ENCODE data around the gene CRISP2. TPM values are rescaled to one million over a fixed set of nuclear protein-coding genes. Genes with fewer than 3 reads are reported as not detected.

The CRISP2 gene
- total RNA-seq, 1 donor from 2014 or later = not detected

DNA sequence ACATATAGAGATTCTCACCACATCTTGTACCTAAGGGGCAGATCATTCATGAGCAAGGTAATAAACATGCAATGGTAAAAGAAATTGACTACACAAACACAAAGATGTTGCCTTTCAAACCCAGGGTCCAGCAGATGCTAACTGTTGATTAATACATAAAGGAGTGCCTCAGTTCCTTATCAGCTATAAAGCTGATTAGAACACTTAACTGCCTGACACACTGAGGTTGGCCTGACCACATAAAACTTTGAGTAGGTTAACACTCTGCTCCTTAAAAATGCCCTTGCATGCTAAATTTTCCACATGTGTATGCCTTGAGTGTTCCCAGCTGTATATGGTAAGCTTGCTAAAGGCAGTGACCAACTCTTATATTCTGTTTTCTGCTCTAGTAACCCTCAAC, 14.9 kb downstream of the CRISP2 start:
- no peaks in the 10 kb centered on the region for H3K4me1 Mint-ChIP-seq (ENCODE audit: low read depth)
- no peak overlapping the region for H3K4me3 Mint-ChIP-seq (ENCODE audit: unreplicated experiment)
- no peaks in the 10 kb centered on the region for H3K36me3 Mint-ChIP-seq (ENCODE audit: low read depth)
- no peak overlapping the region for H3K27ac Mint-ChIP-seq (ENCODE audit: unreplicated experiment)
- H3K9me3 Mint-ChIP-seq (ENCODE audit: low read depth) = peaks cover 17% of the 10 kb centered on the region
- H3K27me3 Mint-ChIP-seq (ENCODE audit: low read depth) = no peaks in the 10 kb centered on the region
- DNase-seq (ENCODE audit: low spot score) = no peak
- TF ChIP-seq, protein P1, sequence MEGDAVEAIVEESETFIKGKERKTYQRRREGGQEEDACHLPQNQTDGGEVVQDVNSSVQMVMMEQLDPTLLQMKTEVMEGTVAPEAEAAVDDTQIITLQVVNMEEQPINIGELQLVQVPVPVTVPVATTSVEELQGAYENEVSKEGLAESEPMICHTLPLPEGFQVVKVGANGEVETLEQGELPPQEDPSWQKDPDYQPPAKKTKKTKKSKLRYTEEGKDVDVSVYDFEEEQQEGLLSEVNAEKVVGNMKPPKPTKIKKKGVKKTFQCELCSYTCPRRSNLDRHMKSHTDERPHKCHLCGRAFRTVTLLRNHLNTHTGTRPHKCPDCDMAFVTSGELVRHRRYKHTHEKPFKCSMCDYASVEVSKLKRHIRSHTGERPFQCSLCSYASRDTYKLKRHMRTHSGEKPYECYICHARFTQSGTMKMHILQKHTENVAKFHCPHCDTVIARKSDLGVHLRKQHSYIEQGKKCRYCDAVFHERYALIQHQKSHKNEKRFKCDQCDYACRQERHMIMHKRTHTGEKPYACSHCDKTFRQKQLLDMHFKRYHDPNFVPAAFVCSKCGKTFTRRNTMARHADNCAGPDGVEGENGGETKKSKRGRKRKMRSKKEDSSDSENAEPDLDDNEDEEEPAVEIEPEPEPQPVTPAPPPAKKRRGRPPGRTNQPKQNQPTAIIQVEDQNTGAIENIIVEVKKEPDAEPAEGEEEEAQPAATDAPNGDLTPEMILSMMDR (IDR thresholded peaks at IDR 0.05) = no peak

DNA sequence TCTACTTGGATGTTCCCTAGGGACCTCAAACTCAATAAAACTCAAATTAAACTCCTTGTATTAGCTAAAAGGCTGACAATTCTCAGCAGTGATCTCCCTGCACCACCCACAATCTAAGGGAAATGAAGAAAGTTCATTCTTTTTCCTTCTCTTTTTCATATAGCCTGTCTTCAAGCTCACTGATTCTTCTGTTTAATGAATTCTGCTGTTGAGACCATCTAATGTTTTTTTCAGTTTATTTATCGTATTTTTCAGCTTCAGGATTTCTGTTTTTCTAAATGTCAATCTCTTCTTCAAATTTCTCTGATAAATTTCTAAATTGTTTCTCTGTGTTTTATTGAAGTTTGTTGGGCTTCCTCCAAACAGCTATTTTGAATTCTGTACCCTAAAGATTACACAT, 19.8 kb downstream of the CRISP2 start:
- Mint-ChIP-seq H3K9me3 (ENCODE audit: low read depth) (peaks cover 17% of the 10 kb centered on the region), H3K4me1 (ENCODE audit: low read depth) (no peaks in the 10 kb centered on the region), H3K27ac (ENCODE audit: unreplicated experiment) (no peak overlapping the region), H3K4me3 (ENCODE audit: unreplicated experiment) (no peak overlapping the region), H3K27me3 (ENCODE audit: low read depth) (peaks cover 2% of the 10 kb centered on the region), H3K36me3 (ENCODE audit: low read depth) (no peaks in the 10 kb centered on the region)
- DNase-seq (ENCODE audit: low spot score) = no peak
- TF ChIP-seq, protein P1 (IDR thresholded peaks at IDR 0.05) = no peak

GRCh38 chr6:49692534-49692933, 20.8 kb downstream of the CRISP2 start:
- no peak for DNase-seq (ENCODE audit: low spot score)
- TF ChIP-seq, protein P1 (IDR thresholded peaks at IDR 0.05) = no peak
- H3K27ac Mint-ChIP-seq (ENCODE audit: unreplicated experiment) = no peak overlapping the region
- H3K27me3 Mint-ChIP-seq (ENCODE audit: low read depth) = peaks cover 2% of the 10 kb centered on the region
- no peak overlapping the region for H3K4me3 Mint-ChIP-seq (ENCODE audit: unreplicated experiment)
- peaks cover 17% of the 10 kb centered on the region for H3K9me3 Mint-ChIP-seq (ENCODE audit: low read depth)
- H3K36me3 Mint-ChIP-seq (ENCODE audit: low read depth) = no peaks in the 10 kb centered on the region
- no peaks in the 10 kb centered on the region for H3K4me1 Mint-ChIP-seq (ENCODE audit: low read depth)

- Mint-ChIP-seq H3K4me1 (ENCODE audit: low read depth) (no peaks in the 10 kb centered on the region), H3K27me3 (ENCODE audit: low read depth) (no peaks in the 10 kb centered on the region), H3K27ac (ENCODE audit: unreplicated experiment) (no peak overlapping the region), H3K36me3 (ENCODE audit: low read depth) (no peaks in the 10 kb centered on the region), H3K4me3 (ENCODE audit: unreplicated experiment) (no peak overlapping the region), H3K9me3 (ENCODE audit: low read depth) (peaks cover 5% of the 10 kb centered on the region)
- no peak for DNase-seq (ENCODE audit: low spot score)
- TF ChIP-seq, protein P1 (IDR thresholded peaks at IDR 0.05) = no peak
Observed at GRCh38 chr6:49676671-49677281, 36.6 kb downstream of the CRISP2 start.

- no peak for DNase-seq (ENCODE audit: low spot score)
- H3K4me1 Mint-ChIP-seq (ENCODE audit: low read depth) = no peaks in the 10 kb centered on the region
- H3K4me3 Mint-ChIP-seq (ENCODE audit: unreplicated experiment) = no peak overlapping the region
- no peak overlapping the region for H3K27ac Mint-ChIP-seq (ENCODE audit: unreplicated experiment)
- TF ChIP-seq, protein P1 (IDR thresholded peaks at IDR 0.05) = no peak
- peaks cover 11% of the 10 kb centered on the region for H3K9me3 Mint-ChIP-seq (ENCODE audit: low read depth)
- H3K27me3 Mint-ChIP-seq (ENCODE audit: low read depth) = no peaks in the 10 kb centered on the region
- no peaks in the 10 kb centered on the region for H3K36me3 Mint-ChIP-seq (ENCODE audit: low read depth)
Observed at GRCh38 chr6:49675816-49676215, 37.5 kb downstream of the CRISP2 start.

Measured in chondrocyte (in vitro differentiated cells).